ENCODE measurements around the gene ATXN2L. TPM values are rescaled to one million over a fixed set of nuclear protein-coding genes. Genes with fewer than 3 reads are reported as not detected.
A peak's percentile ranks its signal among the peaks of the same experiment; 100 is the strongest.

ATXN2L gene
- total RNA-seq, 2 experiments from 2014 or later = 298 to 319 TPM

DNA sequence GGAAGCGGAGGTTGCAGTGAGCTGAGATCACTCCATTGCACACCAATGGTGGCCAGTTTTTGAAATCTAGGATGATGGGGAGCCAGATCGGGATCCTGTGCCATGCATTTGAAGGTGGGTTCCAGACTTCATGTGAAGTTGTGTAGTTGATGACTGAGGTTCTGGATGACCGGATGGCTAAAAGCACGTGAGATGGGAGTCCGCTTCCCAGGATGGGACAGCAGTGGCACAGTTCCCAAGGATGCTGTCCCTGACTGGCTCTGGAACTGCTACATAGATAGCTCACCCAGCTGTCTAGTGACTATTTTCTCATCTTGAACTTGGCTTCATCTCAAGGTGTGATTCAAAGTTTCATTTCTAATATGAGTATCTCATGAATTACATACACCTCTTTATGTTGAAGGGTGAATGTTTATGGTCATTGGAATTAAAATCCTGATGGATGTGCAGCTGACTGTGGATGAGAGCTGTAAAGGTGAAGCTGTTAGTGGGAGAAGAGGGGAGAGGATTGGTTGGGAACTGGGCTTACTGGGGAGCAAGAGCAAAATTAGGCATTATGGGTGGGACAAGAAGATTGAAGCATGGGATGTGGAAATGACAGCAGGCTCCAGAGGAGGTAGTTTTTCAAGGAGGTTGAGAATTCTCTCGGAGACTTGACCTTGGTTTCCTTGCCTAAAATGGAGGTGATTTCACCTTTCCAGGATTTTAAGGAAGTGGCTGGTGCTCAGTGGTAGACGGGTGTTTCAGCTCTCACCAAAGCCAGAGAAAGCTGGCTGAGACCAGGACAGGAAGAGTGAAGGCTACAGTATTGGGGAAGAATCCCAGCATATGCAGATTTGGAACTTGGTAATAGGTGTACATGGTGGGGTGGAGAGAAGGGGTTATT is 15.1 kb downstream of the ATXN2L start:
- Mint-ChIP-seq H3K27ac (peak overlapping the region; percentile 79), H3K4me1 (peaks cover 19% of the 10 kb centered on the region), H3K9me3 (ENCODE audit: low read depth) (no peaks in the 10 kb centered on the region), H3K4me3 (no peak overlapping the region), H3K27me3 (no peaks in the 10 kb centered on the region), H3K36me3 (ENCODE audit: low read depth) (peaks cover 68% of the 10 kb centered on the region)
- intact Hi-C loops (cut with DNase I, micrococcal nuclease) = no loop called here
- POLR2A ChIA-PET = interaction anchor here (0.5 to 3.4 kb wide), 9 partner anchors 9 to 625 kb away, joined by 3 to 18 read pairs (median 6); partner anchors contain the start of genes ATXN2L and TUFM
- DNase-seq (no peak), ATAC-seq (peak; percentile 72)
- CTCF ChIA-PET = interaction anchor here (0.5 to 1.1 kb wide), 3 partner anchors 8 to 26 kb away, joined by 3 to 5 read pairs (median 3); partner anchors contain the start of gene TUFM

DNA sequence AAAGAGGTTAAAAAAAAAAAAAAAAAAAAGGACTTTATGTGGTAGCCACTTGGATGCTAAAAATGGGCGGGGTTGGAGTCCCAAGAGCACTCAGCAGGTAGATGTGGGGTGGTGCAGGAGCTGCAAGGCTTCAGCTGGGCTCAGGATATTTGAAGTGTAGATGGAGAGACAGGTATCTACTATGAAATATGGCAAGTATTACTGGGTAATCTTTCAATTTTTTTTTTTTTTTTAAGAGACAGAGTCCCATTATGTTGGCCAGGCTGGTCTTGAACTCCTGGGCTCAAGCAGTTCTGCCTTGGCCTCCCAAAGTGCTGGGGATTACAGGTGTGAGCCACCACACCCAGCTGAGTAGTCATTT is 15.7 kb downstream of the ATXN2L start:
- ATAC-seq (no peak), DNase-seq (no peak)
- Mint-ChIP-seq H3K9me3 (ENCODE audit: low read depth) (no peaks in the 10 kb centered on the region), H3K27me3 (no peaks in the 10 kb centered on the region), H3K27ac (no peak overlapping the region), H3K4me3 (no peak overlapping the region), H3K4me1 (peaks cover 19% of the 10 kb centered on the region), H3K36me3 (ENCODE audit: low read depth) (peaks cover 68% of the 10 kb centered on the region)
- intact Hi-C loops (cut with DNase I, micrococcal nuclease) = no loop called here
- ChIA-PET POLR2A (interaction anchor here (0.9 to 3.4 kb wide), 4 partner anchors 11 to 99 kb away, joined by 6 to 18 read pairs (median 8); partner anchors contain the start of gene ATXN2L), CTCF (interaction anchor here (1.1 kb wide), 1 partner anchor 10 kb away, joined by 3 read pairs; no protein-coding TSS in a partner anchor)

- Mint-ChIP-seq H3K9me3 (ENCODE audit: low read depth) (no peaks in the 10 kb centered on the region), H3K27ac (no peak overlapping the region), H3K27me3 (no peaks in the 10 kb centered on the region), H3K36me3 (ENCODE audit: low read depth) (peaks cover 64% of the 10 kb centered on the region), H3K4me3 (no peak overlapping the region), H3K4me1 (peaks cover 20% of the 10 kb centered on the region)
- intact Hi-C loops (cut with DNase I, micrococcal nuclease) = no loop called here
- POLR2A ChIA-PET = interaction anchor here (0.8 to 3.4 kb wide), 5 partner anchors 9 to 99 kb away, joined by 4 to 18 read pairs (median 7); partner anchors contain the start of gene ATXN2L
- CTCF ChIA-PET = no interaction called here
- ATAC-seq = no peak
- no peak for DNase-seq
Observed at GRCh38 chr16:28839004-28839639, 16.3 kb downstream of the ATXN2L start.

DNA sequence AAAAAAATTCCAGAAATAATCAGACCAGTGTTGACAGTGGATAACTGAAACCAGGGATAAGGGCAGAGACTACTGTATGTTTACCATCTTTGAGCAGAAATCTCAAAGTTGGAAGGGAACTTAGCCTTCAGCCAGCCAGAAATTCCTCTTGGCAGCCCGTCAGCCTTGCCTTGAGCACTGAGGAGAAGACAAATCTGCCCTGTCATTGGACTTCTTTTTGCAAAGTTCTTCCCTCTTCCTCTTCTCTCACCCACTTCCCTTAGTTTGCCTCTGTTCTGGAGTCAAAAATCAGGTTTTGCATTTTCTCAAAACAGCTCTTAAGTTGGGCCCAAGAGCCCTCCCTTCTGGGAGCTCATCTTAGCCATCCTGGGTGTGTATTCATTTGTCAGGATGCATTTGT is 17.1 kb downstream of the ATXN2L start:
- intact Hi-C loops (cut with DNase I, micrococcal nuclease) = no loop called here
- POLR2A ChIA-PET = interaction anchor here (0.8 to 1.7 kb wide), 3 partner anchors 10 to 15 kb away, joined by 3 to 4 read pairs (median 4); no protein-coding TSS in a partner anchor
- no peak for ATAC-seq
- no peak for DNase-seq
- H3K27me3 Mint-ChIP-seq = no peaks in the 10 kb centered on the region
- H3K4me1 Mint-ChIP-seq = peaks cover 27% of the 10 kb centered on the region
- H3K27ac Mint-ChIP-seq = peak overlapping the region; percentile 73
- no peak overlapping the region for H3K4me3 Mint-ChIP-seq
- CTCF ChIA-PET = no interaction called here
- H3K36me3 Mint-ChIP-seq (ENCODE audit: low read depth) = peaks cover 64% of the 10 kb centered on the region
- H3K9me3 Mint-ChIP-seq (ENCODE audit: low read depth) = no peaks in the 10 kb centered on the region

GRCh38 chr16:28842696-28843095 is 19.9 kb downstream of the ATXN2L start:
- ChIA-PET CTCF (interaction anchor here (0.6 kb wide), 1 partner anchor 11 kb away, joined by 3 read pairs; no protein-coding TSS in a partner anchor), POLR2A (interaction anchor here (1.0 to 1.3 kb wide), 3 partner anchors 10 to 20 kb away, joined by 3 to 7 read pairs (median 4); partner anchors contain the start of gene ATXN2L)
- Mint-ChIP-seq H3K4me3 (no peak overlapping the region), H3K9me3 (ENCODE audit: low read depth) (no peaks in the 10 kb centered on the region), H3K27me3 (no peaks in the 10 kb centered on the region), H3K27ac (no peak overlapping the region), H3K36me3 (ENCODE audit: low read depth) (peaks cover 58% of the 10 kb centered on the region), H3K4me1 (peaks cover 29% of the 10 kb centered on the region)
- intact Hi-C loops (cut with DNase I, micrococcal nuclease) = no loop called here
- ATAC-seq = no peak
- no peak for DNase-seq

GRCh38 chr16:28843766-28844165 is 21.0 kb downstream of the ATXN2L start:
- intact Hi-C loops (cut with DNase I, micrococcal nuclease) = no loop called here
- peaks cover 49% of the 10 kb centered on the region for H3K36me3 Mint-ChIP-seq (ENCODE audit: low read depth)

GRCh38 chr16:28844226-28844885 is 21.6 kb downstream of the ATXN2L start:
- H3K4me1 Mint-ChIP-seq = peaks cover 23% of the 10 kb centered on the region
- no peaks in the 10 kb centered on the region for H3K9me3 Mint-ChIP-seq (ENCODE audit: low read depth)
- ChIA-PET CTCF (no interaction called here), POLR2A (interaction anchor here (0.9 to 4.2 kb wide), 2 partner anchors 19 to 21 kb away, joined by 5 to 33 read pairs; partner anchors contain the start of genes ATXN2L and SH2B1)
- ATAC-seq (no peak), DNase-seq (no peak)
- no peaks in the 10 kb centered on the region for H3K27me3 Mint-ChIP-seq
- peak overlapping the region; percentile 97 for H3K4me3 Mint-ChIP-seq
- intact Hi-C loops (cut with DNase I, micrococcal nuclease) = no loop called here
- H3K27ac Mint-ChIP-seq = peak overlapping the region; percentile 97
- peaks cover 46% of the 10 kb centered on the region for H3K36me3 Mint-ChIP-seq (ENCODE audit: low read depth)

More at GRCh38 chr16:28843766-28844165, 21.0 kb downstream of the ATXN2L start:
- CTCF ChIA-PET = interaction anchor here (0.7 kb wide), 1 partner anchor 16 kb away, joined by 3 read pairs; no protein-coding TSS in a partner anchor
- Mint-ChIP-seq H3K9me3 (ENCODE audit: low read depth) (no peaks in the 10 kb centered on the region), H3K4me3 (no peak overlapping the region), H3K27ac (no peak overlapping the region), H3K4me1 (peaks cover 23% of the 10 kb centered on the region), H3K27me3 (no peaks in the 10 kb centered on the region)
- DNase-seq (no peak), ATAC-seq (no peak)
- POLR2A ChIA-PET = interaction anchor here (0.9 to 4.2 kb wide), 2 partner anchors 20 to 21 kb away, joined by 5 to 33 read pairs; partner anchors contain the start of genes ATXN2L and SH2B1

DNA sequence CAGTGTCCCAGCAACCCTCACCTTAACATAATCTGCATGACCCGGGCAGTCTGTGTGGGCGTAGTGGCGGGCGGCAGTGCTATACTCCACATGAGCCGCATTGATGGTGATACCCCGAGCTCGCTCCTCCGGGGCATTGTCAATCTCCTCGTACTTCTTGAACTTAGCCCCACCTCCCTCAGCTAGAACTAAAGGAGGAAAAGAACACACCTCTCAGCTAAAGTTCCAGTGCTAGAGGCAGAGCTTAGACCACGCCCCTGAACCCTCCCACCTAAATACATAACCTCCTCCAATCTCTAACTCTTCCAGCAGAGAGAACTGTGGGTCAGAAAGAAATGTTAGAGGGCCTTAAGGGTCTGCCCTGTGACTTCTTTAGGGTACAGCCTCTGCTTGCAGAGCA is 22.5 kb downstream of the ATXN2L start:
- Mint-ChIP-seq H3K36me3 (ENCODE audit: low read depth) (peaks cover 43% of the 10 kb centered on the region), H3K9me3 (ENCODE audit: low read depth) (no peaks in the 10 kb centered on the region), H3K27ac (peak overlapping the region; percentile 97), H3K27me3 (no peaks in the 10 kb centered on the region), H3K4me1 (peaks cover 23% of the 10 kb centered on the region), H3K4me3 (peak overlapping the region; percentile 97)
- ChIA-PET CTCF (interaction anchor here (1.4 kb wide), 2 partner anchors 17 to 24 kb away, joined by 3 to 4 read pairs; no protein-coding TSS in a partner anchor), POLR2A (interaction anchor here (0.6 to 4.2 kb wide), 6 partner anchors 9 to 22 kb away, joined by 3 to 33 read pairs (median 8); partner anchors contain the start of genes ATXN2L and SH2B1)
- intact Hi-C loops (cut with DNase I, micrococcal nuclease) = loop anchor here in 1 of 2 experiments (5.0 kb wide), 1 partner anchor 962 kb away; the partner anchor contains the start of gene MAZ
- ATAC-seq (peak; percentile 20), DNase-seq (peak; percentile 65)

DNA sequence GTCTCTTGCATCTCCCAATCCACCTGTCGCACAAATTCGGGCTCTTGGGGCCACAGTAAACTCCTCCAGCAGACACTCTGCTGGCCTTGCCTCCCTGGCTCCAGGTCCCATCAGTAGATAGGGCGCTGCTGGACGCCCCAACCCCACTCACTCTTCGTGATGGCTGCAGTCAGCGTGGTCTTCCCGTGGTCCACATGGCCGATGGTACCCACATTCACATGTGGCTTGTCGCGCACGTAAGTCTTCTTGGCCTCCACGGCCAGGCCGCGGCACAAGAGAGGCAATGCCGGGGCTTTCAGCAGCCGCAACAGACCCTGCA is 22.9 kb downstream of the ATXN2L start:
- no peaks in the 10 kb centered on the region for H3K27me3 Mint-ChIP-seq
- H3K27ac Mint-ChIP-seq = peak overlapping the region; percentile 97
- DNase-seq (no peak), ATAC-seq (no peak)
- peaks cover 43% of the 10 kb centered on the region for H3K36me3 Mint-ChIP-seq (ENCODE audit: low read depth)
- ChIA-PET POLR2A (interaction anchor here (0.6 to 4.2 kb wide), 4 partner anchors 9 to 23 kb away, joined by 3 to 33 read pairs (median 16); partner anchors contain the start of genes ATXN2L and SH2B1), CTCF (interaction anchor here (0.7 to 5.0 kb wide), 7 partner anchors 8 to 1218 kb away, joined by 3 to 27 read pairs (median 4); partner anchors contain the start of gene SH2B1)
- H3K4me3 Mint-ChIP-seq = peak overlapping the region; percentile 97
- intact Hi-C loops (cut with DNase I, micrococcal nuclease) = loop anchor here (1.0 to 5.0 kb wide), 12 partner anchors 18 to 962 kb away; partner anchors contain the start of genes NFATC2IP (in 2 of the 2), SH2B1 (in 2 of the 2), CLN3 (in 1 of the 2) and MAZ (in 1 of the 2)
- H3K9me3 Mint-ChIP-seq (ENCODE audit: low read depth) = no peaks in the 10 kb centered on the region
- peaks cover 23% of the 10 kb centered on the region for H3K4me1 Mint-ChIP-seq

Measured in activated CD4-positive, alpha-beta T cell treated with anti-CD3 and anti-CD28 coated beads for 36 hours (primary cell).